Suprapubic skin (tissue), 4 donors: ENCODE measurements around the gene SIK3. TPM values are rescaled to one million over a fixed set of nuclear protein-coding genes. Genes with fewer than 3 reads are reported as not detected.

ENCODE experiments used
- DNase-seq, 2 donors: peaks; one replicate each; pipeline ENCODE4 v3.0.0-alpha.2; 2019; ENCODE audit warnings: low spot score in 2 of 2
- H3K27ac ChIP-seq: fragments of 200-600 bp; sonication (generic); one replicate; pipeline ENCODE4 v1.5.1; 2019
- H3K27me3 ChIP-seq: fragments of 200-600 bp; sonication (generic); one replicate; pipeline ENCODE4 v1.5.1; 2019
- H3K36me3 ChIP-seq: fragments of 200-600 bp; sonication (generic); one replicate; pipeline ENCODE4 v1.5.1; 2019
- H3K4me1 ChIP-seq: fragments of 200-600 bp; sonication (generic); one replicate; pipeline ENCODE4 v1.5.1; 2019
- H3K4me3 ChIP-seq: fragments of 200-600 bp; sonication (generic); one replicate; pipeline ENCODE4 v1.5.1; 2019; ENCODE audit warnings: mild to moderate bottlenecking
- H3K9me3 ChIP-seq: fragments of 200-600 bp; sonication (generic); one replicate; pipeline ENCODE4 v1.5.1; 2019
- EP300 ChIP-seq: sonication (generic); formaldehyde crosslinking; IDR thresholded peaks from one replicate; pipeline ENCODE4 v1.6.1; 2017; ENCODE audit warnings: antibody characterized with exemption
- POLR2A ChIP-seq, 2 donors: fragments of 450-650 bp; IDR thresholded peaks; one replicate each; pipeline ENCODE4 v1.6.1; 2017; ENCODE audit warnings: antibody characterized with exemption in 2 of 2, mild to moderate bottlenecking in 2 of 2, moderate library complexity in 2 of 2
- POLR2AphosphoS5 ChIP-seq, 3 donors: sonication (generic); formaldehyde crosslinking; IDR thresholded peaks; one replicate each; pipeline ENCODE4 v1.6.1; 2017; ENCODE audit warnings: antibody characterized with exemption in 3 of 3
- WGBS: methylation state at CpG from one replicate; pipeline ENCODE4 v1.1.5; 2018; 5-methylcytosine and 5-hydroxymethylcytosine counted together
- total RNA-seq, 4 donors: library from RNA; depleted of rRNA; stranded (reverse); fragments of >200 nt; gene quantifications; one replicate each; pipeline ENCODE4 v1.1.0, GENCODE V29; 2016
- TF ChIP-seq, protein P1 (sequence below), 2 donors: fragments of 200-600 bp in 1 of 2; fragments of 450-650 bp in 1 of 2; sonication (generic) in 1 of 2; IDR thresholded peaks; one replicate each; pipeline ENCODE4 v1.5.1; 2016 to 2019; ENCODE audit warnings: antibody characterized with exemption in 2 of 2, mild to moderate bottlenecking in 1 of 2, moderate library complexity in 1 of 2

SIK3 gene
- total RNA-seq, 4 donors from 2014 or later = 31.6 to 60.8 (median 37.5) TPM

DNA sequence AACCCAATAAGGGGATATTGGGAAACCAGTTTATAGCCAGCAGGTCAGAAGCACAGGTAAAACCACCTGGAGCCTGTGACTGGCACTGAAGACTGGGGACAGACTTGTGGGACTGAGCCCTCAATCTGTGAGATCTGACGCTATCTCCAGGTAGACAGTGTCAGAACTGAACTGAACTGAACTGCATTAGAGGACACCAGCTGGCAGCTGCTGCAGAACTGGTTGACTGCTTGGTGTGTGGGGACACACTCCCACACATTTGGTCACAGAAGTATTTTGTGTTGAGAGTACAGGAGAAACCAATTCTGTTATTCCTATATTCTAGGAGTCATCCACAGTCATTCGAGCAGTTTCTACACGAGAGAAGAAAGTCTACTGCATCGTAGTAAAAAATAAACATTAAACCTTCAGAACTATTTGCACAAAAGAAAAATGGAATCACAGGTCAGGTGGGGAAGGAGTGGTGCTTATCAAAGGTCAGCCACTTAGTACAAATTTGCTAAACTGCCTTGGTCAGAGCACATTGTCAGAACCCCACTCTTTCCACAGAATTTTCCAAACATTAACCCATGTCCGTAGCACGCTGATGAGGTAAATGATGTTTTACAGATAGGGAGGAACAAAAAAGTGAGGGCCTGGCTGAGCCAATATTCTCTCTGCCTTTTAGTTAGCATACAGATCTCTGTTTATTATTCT lies 77.2 kb downstream of the SIK3 start:
- no peaks in the 10 kb centered on the region for H3K9me3 ChIP-seq
- no peak for DNase-seq
- TF ChIP-seq POLR2AphosphoS5 (IDR thresholded peaks at IDR 0.05) (no peak), EP300 (no peak)
- 98% methylated on average over 5 of the region's 6 CpGs for WGBS
- H3K36me3 ChIP-seq = no peaks in the 10 kb centered on the region
- H3K4me3 ChIP-seq = no peak overlapping the region
- H3K27ac ChIP-seq = no peak overlapping the region
- H3K4me1 ChIP-seq = peaks cover 14% of the 10 kb centered on the region
- no peaks in the 10 kb centered on the region for H3K27me3 ChIP-seq

DNA sequence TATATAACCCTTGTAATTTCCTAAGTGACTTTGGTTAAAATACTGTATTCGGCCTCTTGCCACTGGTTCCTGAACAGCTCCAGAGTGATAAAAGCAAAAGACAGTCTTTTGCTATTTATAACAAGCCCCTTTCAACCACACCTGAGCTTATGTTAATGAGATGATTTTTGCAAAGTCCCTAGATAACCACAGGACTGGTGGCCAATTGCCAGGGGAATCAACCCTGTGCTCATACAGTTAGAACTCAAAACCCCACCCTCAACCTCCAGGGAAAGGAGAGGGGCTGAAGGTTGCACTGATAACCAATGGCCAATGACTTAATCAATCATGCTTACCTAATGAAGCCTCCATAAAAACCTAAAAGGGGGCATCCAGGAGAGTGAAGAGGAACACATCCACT lies 77.9 kb downstream of the SIK3 start:
- Histone ChIP-seq H3K4me1 (peaks cover 9% of the 10 kb centered on the region), H3K9me3 (no peaks in the 10 kb centered on the region), H3K27me3 (no peaks in the 10 kb centered on the region), H3K27ac (no peak overlapping the region), H3K36me3 (no peaks in the 10 kb centered on the region), H3K4me3 (no peak overlapping the region)
- WGBS = 90% methylated on average over 1 of the region's 1 CpG
- TF ChIP-seq POLR2A (IDR thresholded peaks at IDR 0.05) = no peak
- TF ChIP-seq, protein P1, sequence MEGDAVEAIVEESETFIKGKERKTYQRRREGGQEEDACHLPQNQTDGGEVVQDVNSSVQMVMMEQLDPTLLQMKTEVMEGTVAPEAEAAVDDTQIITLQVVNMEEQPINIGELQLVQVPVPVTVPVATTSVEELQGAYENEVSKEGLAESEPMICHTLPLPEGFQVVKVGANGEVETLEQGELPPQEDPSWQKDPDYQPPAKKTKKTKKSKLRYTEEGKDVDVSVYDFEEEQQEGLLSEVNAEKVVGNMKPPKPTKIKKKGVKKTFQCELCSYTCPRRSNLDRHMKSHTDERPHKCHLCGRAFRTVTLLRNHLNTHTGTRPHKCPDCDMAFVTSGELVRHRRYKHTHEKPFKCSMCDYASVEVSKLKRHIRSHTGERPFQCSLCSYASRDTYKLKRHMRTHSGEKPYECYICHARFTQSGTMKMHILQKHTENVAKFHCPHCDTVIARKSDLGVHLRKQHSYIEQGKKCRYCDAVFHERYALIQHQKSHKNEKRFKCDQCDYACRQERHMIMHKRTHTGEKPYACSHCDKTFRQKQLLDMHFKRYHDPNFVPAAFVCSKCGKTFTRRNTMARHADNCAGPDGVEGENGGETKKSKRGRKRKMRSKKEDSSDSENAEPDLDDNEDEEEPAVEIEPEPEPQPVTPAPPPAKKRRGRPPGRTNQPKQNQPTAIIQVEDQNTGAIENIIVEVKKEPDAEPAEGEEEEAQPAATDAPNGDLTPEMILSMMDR (IDR thresholded peaks at IDR 0.05) = no peak
- no peak for TF ChIP-seq POLR2AphosphoS5 (IDR thresholded peaks at IDR 0.05)
- TF ChIP-seq EP300 = no peak
- DNase-seq = no peak

GRCh38 chr11:117019871-117020270 lies 78.4 kb downstream of the SIK3 start:
- 84% methylated on average over 7 of the region's 7 CpGs for WGBS

DNA sequence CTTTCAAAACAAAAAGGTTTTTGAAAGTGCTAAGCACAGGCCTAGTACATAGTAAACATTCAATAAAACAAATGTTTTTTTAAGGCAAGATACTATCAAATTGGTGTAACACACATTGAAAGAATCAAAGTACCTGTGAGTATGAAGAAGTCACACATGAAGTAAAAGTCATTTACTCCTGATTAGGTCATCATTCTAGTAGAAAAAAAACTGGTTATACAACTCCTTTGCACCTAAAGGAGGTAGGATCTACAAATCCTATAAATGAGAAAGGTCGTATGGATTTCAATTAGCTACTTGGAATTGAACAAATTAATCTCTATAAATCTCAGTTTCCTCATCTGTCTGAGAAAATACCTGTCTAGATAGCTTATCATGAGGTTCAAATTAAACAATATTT lies 80.8 kb downstream of the SIK3 start:
- WGBS = 62% methylated on average over 1 of the region's 1 CpG
- Histone ChIP-seq H3K27me3 (no peaks in the 10 kb centered on the region), H3K36me3 (no peaks in the 10 kb centered on the region), H3K9me3 (no peaks in the 10 kb centered on the region), H3K27ac (no peak overlapping the region), H3K4me1 (peaks cover 6% of the 10 kb centered on the region), H3K4me3 (no peak overlapping the region)
- no peak for DNase-seq
- TF ChIP-seq EP300 (no peak), POLR2A (IDR thresholded peaks at IDR 0.05) (no peak), POLR2AphosphoS5 (IDR thresholded peaks at IDR 0.05) (no peak)
- TF ChIP-seq, protein P1 (IDR thresholded peaks at IDR 0.05) = no peak

More at GRCh38 chr11:117019871-117020270, 78.4 kb downstream of the SIK3 start:
- Histone ChIP-seq H3K27ac (no peak overlapping the region), H3K4me1 (peaks cover 6% of the 10 kb centered on the region), H3K36me3 (no peaks in the 10 kb centered on the region), H3K27me3 (no peaks in the 10 kb centered on the region), H3K9me3 (no peaks in the 10 kb centered on the region), H3K4me3 (no peak overlapping the region)
- TF ChIP-seq EP300 = no peak
- TF ChIP-seq POLR2AphosphoS5 (IDR thresholded peaks at IDR 0.05) = no peak
- TF ChIP-seq, protein P1 (IDR thresholded peaks at IDR 0.05) = no peak
- TF ChIP-seq POLR2A (IDR thresholded peaks at IDR 0.05) = no peak
- DNase-seq = no peak

DNA sequence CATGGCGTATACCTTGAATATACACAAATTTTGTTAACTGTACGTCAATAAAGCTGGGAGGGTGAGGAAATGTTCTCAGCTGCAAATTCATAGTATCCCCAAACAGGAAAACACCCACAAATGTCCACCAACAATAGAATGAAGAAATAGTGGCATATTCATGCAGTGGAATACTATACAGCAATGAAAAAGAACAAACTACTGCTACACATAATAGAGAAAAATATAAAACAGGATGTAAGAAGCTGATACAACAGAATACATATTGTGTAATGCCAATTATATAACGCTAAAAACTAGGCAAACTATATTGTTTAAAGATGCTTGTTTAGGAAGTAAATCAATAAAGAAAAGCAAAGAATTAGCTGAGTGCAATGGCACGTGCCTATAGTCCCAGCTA lies 81.5 kb downstream of the SIK3 start:
- Histone ChIP-seq H3K27me3 (no peaks in the 10 kb centered on the region), H3K4me3 (no peak overlapping the region), H3K36me3 (no peaks in the 10 kb centered on the region), H3K9me3 (no peaks in the 10 kb centered on the region), H3K27ac (no peak overlapping the region), H3K4me1 (peaks cover 6% of the 10 kb centered on the region)
- TF ChIP-seq EP300 = no peak
- TF ChIP-seq POLR2A (IDR thresholded peaks at IDR 0.05) = no peak
- TF ChIP-seq POLR2AphosphoS5 (IDR thresholded peaks at IDR 0.05) = no peak
- TF ChIP-seq, protein P1 (IDR thresholded peaks at IDR 0.05) = no peak
- DNase-seq = no peak
- 95% methylated on average over 4 of the region's 4 CpGs for WGBS
